ENCODE data around the gene PDE8B.

PDE8B gene

GRCh38 chr5:77177576-77177975 is 32.9 kb upstream of the PDE8B start:
- no peak for ATAC-seq
- Mint-ChIP-seq H3K4me3 (no peak overlapping the region), H3K4me1 (no peaks in the 10 kb centered on the region), H3K27me3 (peaks cover 31% of the 10 kb centered on the region), H3K27ac (no peak overlapping the region), H3K36me3 (ENCODE audit: low read depth) (no peaks in the 10 kb centered on the region), H3K9me3 (no peaks in the 10 kb centered on the region)
- no peak for DNase-seq

- no peak for ATAC-seq
- no peak for DNase-seq
- H3K4me1 Mint-ChIP-seq, result no peaks in the 10 kb centered on the region
- H3K27ac Mint-ChIP-seq, result no peak overlapping the region
- peaks cover 46% of the 10 kb centered on the region for H3K27me3 Mint-ChIP-seq
- no peak overlapping the region for H3K4me3 Mint-ChIP-seq
- no peaks in the 10 kb centered on the region for H3K36me3 Mint-ChIP-seq (ENCODE audit: low read depth)
- no peaks in the 10 kb centered on the region for H3K9me3 Mint-ChIP-seq
Observed at GRCh38 chr5:77180167-77181081, 30.1 kb upstream of the PDE8B start.

GRCh38 chr5:77181173-77181572 is 29.3 kb upstream of the PDE8B start:
- Mint-ChIP-seq H3K4me1 (no peaks in the 10 kb centered on the region), H3K36me3 (ENCODE audit: low read depth) (no peaks in the 10 kb centered on the region), H3K27me3 (peaks cover 46% of the 10 kb centered on the region), H3K9me3 (no peaks in the 10 kb centered on the region), H3K4me3 (no peak overlapping the region), H3K27ac (no peak overlapping the region)
- ATAC-seq (no peak), DNase-seq (no peak)

GRCh38 chr5:77181596-77182304 is 28.7 kb upstream of the PDE8B start:
- Mint-ChIP-seq H3K27me3 (peaks cover 46% of the 10 kb centered on the region), H3K4me1 (no peaks in the 10 kb centered on the region), H3K36me3 (ENCODE audit: low read depth) (no peaks in the 10 kb centered on the region), H3K9me3 (no peaks in the 10 kb centered on the region), H3K27ac (no peak overlapping the region), H3K4me3 (no peak overlapping the region)
- DNase-seq, result no peak
- ATAC-seq, result no peak

- H3K27ac Mint-ChIP-seq, result no peak overlapping the region
- no peak overlapping the region for H3K4me3 Mint-ChIP-seq
- no peaks in the 10 kb centered on the region for H3K36me3 Mint-ChIP-seq (ENCODE audit: low read depth)
- peaks cover 46% of the 10 kb centered on the region for H3K27me3 Mint-ChIP-seq
- no peaks in the 10 kb centered on the region for H3K9me3 Mint-ChIP-seq
- no peak for DNase-seq
- H3K4me1 Mint-ChIP-seq, result no peaks in the 10 kb centered on the region
- peak; percentile 49 for ATAC-seq
Observed at GRCh38 chr5:77182367-77182766, 28.1 kb upstream of the PDE8B start.

- Mint-ChIP-seq H3K4me1 (no peaks in the 10 kb centered on the region), H3K27ac (no peak overlapping the region), H3K36me3 (ENCODE audit: low read depth) (no peaks in the 10 kb centered on the region), H3K27me3 (peaks cover 24% of the 10 kb centered on the region), H3K9me3 (no peaks in the 10 kb centered on the region), H3K4me3 (no peak overlapping the region)
- ATAC-seq (no peak), DNase-seq (no peak)
Observed at GRCh38 chr5:77186652-77187370, 23.7 kb upstream of the PDE8B start.

- H3K27ac Mint-ChIP-seq, result no peak overlapping the region
Observed at GRCh38 chr5:77189421-77189820, 21.1 kb upstream of the PDE8B start.

GRCh38 chr5:77192441-77193050 is 17.9 kb upstream of the PDE8B start:
- Mint-ChIP-seq H3K36me3 (ENCODE audit: low read depth) (no peaks in the 10 kb centered on the region), H3K4me3 (no peak overlapping the region), H3K27ac (no peak overlapping the region), H3K4me1 (no peaks in the 10 kb centered on the region), H3K9me3 (peaks cover 9% of the 10 kb centered on the region), H3K27me3 (peaks cover 15% of the 10 kb centered on the region)
- DNase-seq, result no peak
- no peak for ATAC-seq

More at GRCh38 chr5:77189421-77189820, 21.1 kb upstream of the PDE8B start:
- H3K36me3 Mint-ChIP-seq (ENCODE audit: low read depth), result no peaks in the 10 kb centered on the region
- DNase-seq (no peak), ATAC-seq (no peak)
- no peak overlapping the region for H3K4me3 Mint-ChIP-seq
- H3K4me1 Mint-ChIP-seq, result no peaks in the 10 kb centered on the region
- H3K27me3 Mint-ChIP-seq, result peaks cover 11% of the 10 kb centered on the region
- no peaks in the 10 kb centered on the region for H3K9me3 Mint-ChIP-seq

GRCh38 chr5:77194762-77195161 is 15.7 kb upstream of the PDE8B start:
- Mint-ChIP-seq H3K27ac (no peak overlapping the region), H3K27me3 (peaks cover 20% of the 10 kb centered on the region), H3K9me3 (peaks cover 19% of the 10 kb centered on the region), H3K4me1 (no peaks in the 10 kb centered on the region), H3K4me3 (no peak overlapping the region), H3K36me3 (ENCODE audit: low read depth) (peaks cover 3% of the 10 kb centered on the region)
- DNase-seq (no peak), ATAC-seq (no peak)

GRCh38 chr5:77197840-77198554 is 12.5 kb upstream of the PDE8B start:
- H3K4me1 Mint-ChIP-seq, result no peaks in the 10 kb centered on the region
- H3K27ac Mint-ChIP-seq, result no peak overlapping the region
- H3K4me3 Mint-ChIP-seq, result no peak overlapping the region
- ATAC-seq (no peak), DNase-seq (no peak)
- peaks cover 19% of the 10 kb centered on the region for H3K9me3 Mint-ChIP-seq
- peaks cover 3% of the 10 kb centered on the region for H3K36me3 Mint-ChIP-seq (ENCODE audit: low read depth)
- H3K27me3 Mint-ChIP-seq, result peaks cover 20% of the 10 kb centered on the region

- no peaks in the 10 kb centered on the region for H3K4me1 Mint-ChIP-seq
- peaks cover 18% of the 10 kb centered on the region for H3K27me3 Mint-ChIP-seq
- H3K36me3 Mint-ChIP-seq (ENCODE audit: low read depth), result peaks cover 3% of the 10 kb centered on the region
- H3K4me3 Mint-ChIP-seq, result no peak overlapping the region
- no peak overlapping the region for H3K27ac Mint-ChIP-seq
- no peak for ATAC-seq
- peaks cover 19% of the 10 kb centered on the region for H3K9me3 Mint-ChIP-seq
- no peak for DNase-seq
Observed at GRCh38 chr5:77200663-77201062, 9.8 kb upstream of the PDE8B start.

- no peak overlapping the region for H3K27ac Mint-ChIP-seq
- H3K4me3 Mint-ChIP-seq, result no peak overlapping the region
- ATAC-seq, result no peak
- peaks cover 13% of the 10 kb centered on the region for H3K9me3 Mint-ChIP-seq
- H3K4me1 Mint-ChIP-seq, result no peaks in the 10 kb centered on the region
- H3K27me3 Mint-ChIP-seq, result peaks cover 16% of the 10 kb centered on the region
- H3K36me3 Mint-ChIP-seq (ENCODE audit: low read depth), result peaks cover 3% of the 10 kb centered on the region
- no peak for DNase-seq
Observed at GRCh38 chr5:77202145-77202544, 8.3 kb upstream of the PDE8B start.

GRCh38 chr5:77204967-77205366 is 5.5 kb upstream of the PDE8B start:
- H3K9me3 Mint-ChIP-seq, result no peaks in the 10 kb centered on the region
- H3K36me3 Mint-ChIP-seq (ENCODE audit: low read depth), result no peaks in the 10 kb centered on the region
- DNase-seq (no peak), ATAC-seq (no peak)
- no peak overlapping the region for H3K4me3 Mint-ChIP-seq
- H3K4me1 Mint-ChIP-seq, result peaks cover 5% of the 10 kb centered on the region
- no peak overlapping the region for H3K27ac Mint-ChIP-seq
- H3K27me3 Mint-ChIP-seq, result peaks cover 24% of the 10 kb centered on the region

All from activated naive CD8-positive, alpha-beta T cell treated with anti-CD3 and anti-CD28 coated beads, Interleukin-2, amount 50 U/mL, for 24 hours (primary cell).